HepG2 (cell line): ENCODE measurements around the gene AIF1. TPM values are rescaled to one million over a fixed set of nuclear protein-coding genes. Genes with fewer than 3 reads are reported as not detected.

Source experiments
- TSC22D2 ChIP-seq: sonication (generic); formaldehyde crosslinking; IDR thresholded peaks from 2 replicates; pipeline ENCODE4 v1.5.1; 2020; ENCODE audit warnings: missing genetic modification reagents, mild to moderate bottlenecking, borderline replicate concordance
- ZNF407 ChIP-seq: sonication (generic); formaldehyde crosslinking; IDR thresholded peaks from one replicate; pipeline ENCODE4 v1.5.1; 2020; ENCODE audit warnings: mild to moderate bottlenecking, missing genetic modification reagents; ENCODE audit errors: not compliant biosample characterization
- ZNF503 ChIP-seq: sonication (generic); formaldehyde crosslinking; IDR thresholded peaks from 2 replicates; pipeline ENCODE4 v1.4.0; 2020; ENCODE audit warnings: missing genetic modification reagents
- ZNF674 ChIP-seq: sonication (generic); formaldehyde crosslinking; IDR thresholded peaks from 2 replicates; pipeline ENCODE4 v1.5.0; 2020; ENCODE audit warnings: low read depth, mild to moderate bottlenecking, missing genetic modification reagents
- ZNF720 ChIP-seq: sonication (generic); formaldehyde crosslinking; IDR thresholded peaks from 2 replicates; pipeline ENCODE4 v1.4.0; 2020; ENCODE audit warnings: missing genetic modification reagents
- ZNF782 ChIP-seq: sonication (generic); formaldehyde crosslinking; IDR thresholded peaks from 2 replicates; pipeline ENCODE4 v1.4.0; 2020; ENCODE audit warnings: missing genetic modification reagents, mild to moderate bottlenecking, borderline replicate concordance
- polyA plus RNA-seq, 8 experiments: library from polyadenylated mRNA; depleted of rRNA in 3 of 8; stranded (reverse) in 7 of 8; unstranded in 1 of 8; fragments of >200 nt; fragmentation: Illumina TruSeq in 4 of 8; extraction: Trizol in 4 of 8; gene quantifications; 2 replicates each; pipeline versions ENCODE4 v1.2.1 to v1.2.3, GENCODE V29; 2011 to 2016; ENCODE audit warnings: low read depth in 4 of 8, missing spikeins in 1 of 8, mixed read lengths in 1 of 8; ENCODE audit not compliant: insufficient read depth in 1 of 8
- total RNA-seq, 5 experiments: library from RNA; depleted of rRNA; stranded (reverse); fragments of >200 nt; fragmentation: Illumina TruSeq; extraction: Trizol; gene quantifications; 2 replicates each; pipeline ENCODE4 v1.2.3, GENCODE V29; 2016; ENCODE audit warnings: low read depth in 1 of 5
- TF ChIP-seq, protein P1 (sequence below): sonication (generic); formaldehyde crosslinking; IDR thresholded peaks from 2 replicates; pipeline ENCODE4 v1.4.0; 2020; ENCODE audit warnings: mild to moderate bottlenecking, missing genetic modification reagents
- TF ChIP-seq, protein P2 (sequence below): sonication (generic); formaldehyde crosslinking; IDR thresholded peaks from 2 replicates; pipeline ENCODE4 v1.9.0; 2021; ENCODE audit warnings: missing genetic modification reagents, borderline replicate concordance

AIF1 gene
- total and polyA plus RNA-seq, 2 of the 13 experiments (the other 11 are each of a cell fraction or from before 2014, with no cell fraction given) = 1.5 TPM; not detected in 1

- TF ChIP-seq ZNF720 (CRISPR knock-in tag) (no peak), ZNF782 (CRISPR knock-in tag) (no peak), ZNF407 (no peak), ZNF503 (CRISPR knock-in tag) (no peak), TSC22D2 (CRISPR knock-in tag) (no peak; the same call in 1 of the 2 replicates), ZNF674 (CRISPR knock-in tag) (0 out of 2 replicates have a peak, but pooled peaks have one; percentile 65)
- TF ChIP-seq, protein P1, sequence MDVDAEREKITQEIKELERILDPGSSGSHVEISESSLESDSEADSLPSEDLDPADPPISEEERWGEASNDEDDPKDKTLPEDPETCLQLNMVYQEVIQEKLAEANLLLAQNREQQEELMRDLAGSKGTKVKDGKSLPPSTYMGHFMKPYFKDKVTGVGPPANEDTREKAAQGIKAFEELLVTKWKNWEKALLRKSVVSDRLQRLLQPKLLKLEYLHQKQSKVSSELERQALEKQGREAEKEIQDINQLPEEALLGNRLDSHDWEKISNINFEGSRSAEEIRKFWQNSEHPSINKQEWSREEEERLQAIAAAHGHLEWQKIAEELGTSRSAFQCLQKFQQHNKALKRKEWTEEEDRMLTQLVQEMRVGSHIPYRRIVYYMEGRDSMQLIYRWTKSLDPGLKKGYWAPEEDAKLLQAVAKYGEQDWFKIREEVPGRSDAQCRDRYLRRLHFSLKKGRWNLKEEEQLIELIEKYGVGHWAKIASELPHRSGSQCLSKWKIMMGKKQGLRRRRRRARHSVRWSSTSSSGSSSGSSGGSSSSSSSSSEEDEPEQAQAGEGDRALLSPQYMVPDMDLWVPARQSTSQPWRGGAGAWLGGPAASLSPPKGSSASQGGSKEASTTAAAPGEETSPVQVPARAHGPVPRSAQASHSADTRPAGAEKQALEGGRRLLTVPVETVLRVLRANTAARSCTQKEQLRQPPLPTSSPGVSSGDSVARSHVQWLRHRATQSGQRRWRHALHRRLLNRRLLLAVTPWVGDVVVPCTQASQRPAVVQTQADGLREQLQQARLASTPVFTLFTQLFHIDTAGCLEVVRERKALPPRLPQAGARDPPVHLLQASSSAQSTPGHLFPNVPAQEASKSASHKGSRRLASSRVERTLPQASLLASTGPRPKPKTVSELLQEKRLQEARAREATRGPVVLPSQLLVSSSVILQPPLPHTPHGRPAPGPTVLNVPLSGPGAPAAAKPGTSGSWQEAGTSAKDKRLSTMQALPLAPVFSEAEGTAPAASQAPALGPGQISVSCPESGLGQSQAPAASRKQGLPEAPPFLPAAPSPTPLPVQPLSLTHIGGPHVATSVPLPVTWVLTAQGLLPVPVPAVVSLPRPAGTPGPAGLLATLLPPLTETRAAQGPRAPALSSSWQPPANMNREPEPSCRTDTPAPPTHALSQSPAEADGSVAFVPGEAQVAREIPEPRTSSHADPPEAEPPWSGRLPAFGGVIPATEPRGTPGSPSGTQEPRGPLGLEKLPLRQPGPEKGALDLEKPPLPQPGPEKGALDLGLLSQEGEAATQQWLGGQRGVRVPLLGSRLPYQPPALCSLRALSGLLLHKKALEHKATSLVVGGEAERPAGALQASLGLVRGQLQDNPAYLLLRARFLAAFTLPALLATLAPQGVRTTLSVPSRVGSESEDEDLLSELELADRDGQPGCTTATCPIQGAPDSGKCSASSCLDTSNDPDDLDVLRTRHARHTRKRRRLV (CRISPR knock-in tag) = peak; percentile 21
- TF ChIP-seq, protein P2, sequence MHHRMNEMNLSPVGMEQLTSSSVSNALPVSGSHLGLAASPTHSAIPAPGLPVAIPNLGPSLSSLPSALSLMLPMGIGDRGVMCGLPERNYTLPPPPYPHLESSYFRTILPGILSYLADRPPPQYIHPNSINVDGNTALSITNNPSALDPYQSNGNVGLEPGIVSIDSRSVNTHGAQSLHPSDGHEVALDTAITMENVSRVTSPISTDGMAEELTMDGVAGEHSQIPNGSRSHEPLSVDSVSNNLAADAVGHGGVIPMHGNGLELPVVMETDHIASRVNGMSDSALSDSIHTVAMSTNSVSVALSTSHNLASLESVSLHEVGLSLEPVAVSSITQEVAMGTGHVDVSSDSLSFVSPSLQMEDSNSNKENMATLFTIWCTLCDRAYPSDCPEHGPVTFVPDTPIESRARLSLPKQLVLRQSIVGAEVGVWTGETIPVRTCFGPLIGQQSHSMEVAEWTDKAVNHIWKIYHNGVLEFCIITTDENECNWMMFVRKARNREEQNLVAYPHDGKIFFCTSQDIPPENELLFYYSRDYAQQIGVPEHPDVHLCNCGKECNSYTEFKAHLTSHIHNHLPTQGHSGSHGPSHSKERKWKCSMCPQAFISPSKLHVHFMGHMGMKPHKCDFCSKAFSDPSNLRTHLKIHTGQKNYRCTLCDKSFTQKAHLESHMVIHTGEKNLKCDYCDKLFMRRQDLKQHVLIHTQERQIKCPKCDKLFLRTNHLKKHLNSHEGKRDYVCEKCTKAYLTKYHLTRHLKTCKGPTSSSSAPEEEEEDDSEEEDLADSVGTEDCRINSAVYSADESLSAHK = no peak
Measured at GRCh38 chr6:31620586-31621319, 5.7 kb downstream of the AIF1 start, which contains the start of gene PRRC2A (continued).
